Measurements from ENCODE around the gene TCEAL7. TPM values are rescaled to one million over a fixed set of nuclear protein-coding genes. Genes with fewer than 3 reads are reported as not detected.

The TCEAL7 gene
- total RNA-seq, 1 donor = 52.5 TPM

- DNase-seq (ENCODE audit: low read depth) = peak; percentile 45
- no peak for TF ChIP-seq CTCF (IDR thresholded peaks at IDR 0.05; ENCODE audit: insufficient read depth, low read length)
- H3K4me3 ChIP-seq (ENCODE audit: low read depth, low read length) = peak overlapping the region; percentile 73
These were observed 46.9 kb downstream of the TCEAL7 start for GRCh38 chrX:103376979-103377324.

GRCh38 chrX:103378990-103379389, 49.0 kb downstream of the TCEAL7 start:
- DNase-seq (ENCODE audit: low read depth) = no peak
- H3K4me3 ChIP-seq (ENCODE audit: low read depth, low read length) = no peak overlapping the region
- no peak for TF ChIP-seq CTCF (IDR thresholded peaks at IDR 0.05; ENCODE audit: insufficient read depth, low read length)

Small RNA genes within 50 kb of the gene (small RNA-seq; reads per million reads assigned to genes)
- gene Z92846.1 = not detected

Other genes with a start within 250 kb of the TCEAL7 start
- 1.6 TPM in 1 of 2 replicates, not detected in the other for gene NXF3, start 237.1 kb upstream of the TCEAL7 start, total RNA-seq (ENCODE audit: low replicate concordance)
- gene BEX4, start 115.1 kb upstream of the TCEAL7 start, total RNA-seq (ENCODE audit: low replicate concordance) = 7.9 and 15.6 TPM in 2 replicates
- 144 and 370 TPM in 2 replicates for gene TCEAL8, start 75.1 kb upstream of the TCEAL7 start, total RNA-seq (ENCODE audit: low replicate concordance)
- not detected in 2 replicates for gene TCEAL5, start 53.5 kb upstream of the TCEAL7 start, total RNA-seq (ENCODE audit: low replicate concordance)
- 1.6 and 14.3 TPM in 2 replicates for gene BEX2, start 19.2 kb upstream of the TCEAL7 start, total RNA-seq (ENCODE audit: low replicate concordance)
- 225 and 327 TPM in 2 replicates for gene TCEAL9, start 26.3 kb downstream of the TCEAL7 start, total RNA-seq (ENCODE audit: low replicate concordance)
- 222 and 678 TPM in 2 replicates for gene BEX3, start 46.3 kb downstream of the TCEAL7 start, total RNA-seq (ENCODE audit: low replicate concordance)
- 0.27 and 0.57 TPM in 2 replicates for gene RAB40A, start 189.2 kb downstream of the TCEAL7 start, total RNA-seq (ENCODE audit: low replicate concordance)

Measured in fibroblast of the aortic adventitia (primary cell).